HUES48 (cell line): ENCODE data around the gene HACD4.

Experiments
- H3K27ac ChIP-seq: one replicate; pipeline ENCODE4 v1.7.0; 2013; ENCODE audit warnings: low read depth, low read length, inconsistent platforms
- H3K27me3 ChIP-seq: 2 replicates; pipeline ENCODE4 v1.6.1; 2013; ENCODE audit warnings: mild to moderate bottlenecking, low read length; ENCODE audit not compliant: control insufficient read depth, insufficient read depth
- H3K36me3 ChIP-seq: 2 replicates; pipeline ENCODE4 v1.6.1; 2013; ENCODE audit warnings: low read length; ENCODE audit not compliant: control insufficient read depth, insufficient read depth
- H3K4me1 ChIP-seq: 2 replicates; pipeline ENCODE4 v1.6.1; 2013; ENCODE audit warnings: mild to moderate bottlenecking, low read length; ENCODE audit not compliant: control insufficient read depth, insufficient read depth
- H3K4me3 ChIP-seq: 2 replicates; pipeline ENCODE4 v1.5.1; 2013; ENCODE audit warnings: mild to moderate bottlenecking, low read depth, low read length
- H3K9ac ChIP-seq: 2 replicates; pipeline ENCODE4 v1.6.1; 2013; ENCODE audit warnings: mild to moderate bottlenecking, low read depth, low read length, moderate library complexity
- H3K9me3 ChIP-seq: 2 replicates; pipeline ENCODE4 v1.6.1; 2013; ENCODE audit warnings: low read length; ENCODE audit not compliant: control insufficient read depth, insufficient read depth

HACD4 gene

DNA sequence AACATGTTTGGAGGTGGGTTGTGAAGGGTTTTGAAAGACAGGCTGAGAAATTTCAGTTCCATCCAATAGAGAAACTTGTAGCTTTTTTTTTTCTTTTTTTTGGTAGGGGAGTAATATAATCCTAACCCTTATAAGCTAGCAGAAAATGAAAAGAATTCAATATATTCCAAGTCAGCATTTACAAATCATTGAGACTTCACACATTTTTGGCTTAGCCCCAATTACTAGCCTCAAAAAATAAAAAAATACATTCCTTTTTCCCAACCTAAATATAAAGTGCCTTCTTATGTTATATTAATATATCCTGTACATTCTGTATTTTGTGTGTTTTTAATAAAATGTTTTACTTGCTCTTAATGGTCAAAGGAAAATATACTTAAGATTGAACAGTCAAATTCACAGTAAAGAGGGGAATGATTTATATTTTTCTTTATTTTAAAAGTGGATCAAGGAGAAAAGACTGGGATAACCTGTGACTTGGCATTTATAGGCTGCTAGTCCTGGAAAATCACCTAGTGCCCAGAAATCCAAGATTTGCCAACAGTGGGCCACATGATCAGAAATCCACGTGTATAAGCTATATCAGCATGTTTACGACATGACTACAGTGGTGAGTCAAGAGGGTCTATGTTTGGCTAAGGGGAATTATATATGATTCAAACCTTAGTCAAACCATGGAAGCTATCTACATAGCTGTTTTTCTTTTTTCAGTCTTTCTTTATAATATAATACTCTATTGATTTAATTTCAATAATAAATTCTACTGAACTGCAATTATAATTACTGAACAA is 14.5 kb downstream of the HACD4 start:
- no peak overlapping the region for H3K4me3 ChIP-seq
- no peak overlapping the region for H3K27ac ChIP-seq
- H3K9me3 ChIP-seq, result no peaks in the 10 kb centered on the region
- no peaks in the 10 kb centered on the region for H3K36me3 ChIP-seq
- H3K27me3 ChIP-seq, result no peaks in the 10 kb centered on the region
- no peak overlapping the region for H3K9ac ChIP-seq
- H3K4me1 ChIP-seq, result peaks cover 50% of the 10 kb centered on the region

- Histone ChIP-seq H3K4me3 (no peak overlapping the region), H3K4me1 (peaks cover 50% of the 10 kb centered on the region), H3K36me3 (no peaks in the 10 kb centered on the region), H3K27me3 (no peaks in the 10 kb centered on the region), H3K27ac (no peak overlapping the region), H3K9me3 (no peaks in the 10 kb centered on the region), H3K9ac (no peak overlapping the region)
Observed at GRCh38 chr9:21015995-21016394, 15.4 kb downstream of the HACD4 start.

- H3K27ac ChIP-seq, result peak overlapping the region; percentile 8
- H3K4me3 ChIP-seq, result no peak overlapping the region
- no peaks in the 10 kb centered on the region for H3K9me3 ChIP-seq
- no peak overlapping the region for H3K9ac ChIP-seq
- H3K36me3 ChIP-seq, result no peaks in the 10 kb centered on the region
- peaks cover 48% of the 10 kb centered on the region for H3K4me1 ChIP-seq
- H3K27me3 ChIP-seq, result no peaks in the 10 kb centered on the region
Observed at GRCh38 chr9:21015129-21015815, 16.2 kb downstream of the HACD4 start.

DNA sequence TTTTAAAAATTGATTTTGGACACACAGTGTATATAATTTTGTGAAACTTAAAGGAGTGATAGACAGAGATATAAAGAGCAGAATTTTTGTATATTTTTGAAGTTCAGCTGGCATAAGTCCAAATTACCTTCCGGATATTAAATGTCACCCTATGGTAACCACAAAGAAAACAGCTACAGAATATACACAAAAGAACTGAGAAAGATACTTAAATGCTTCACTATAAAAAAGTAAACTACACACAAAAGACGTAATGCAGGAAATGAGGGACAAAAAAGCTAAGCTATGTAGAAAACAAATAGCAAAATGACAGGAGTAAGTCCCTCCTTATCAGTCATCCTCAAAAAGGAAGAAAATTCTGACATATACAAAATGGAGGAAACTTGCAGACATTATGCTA is 29.4 kb downstream of the HACD4 start:
- Histone ChIP-seq H3K4me3 (no peak overlapping the region), H3K36me3 (no peaks in the 10 kb centered on the region), H3K4me1 (no peaks in the 10 kb centered on the region), H3K27ac (no peak overlapping the region), H3K9ac (no peak overlapping the region), H3K9me3 (no peaks in the 10 kb centered on the region), H3K27me3 (no peaks in the 10 kb centered on the region)

DNA sequence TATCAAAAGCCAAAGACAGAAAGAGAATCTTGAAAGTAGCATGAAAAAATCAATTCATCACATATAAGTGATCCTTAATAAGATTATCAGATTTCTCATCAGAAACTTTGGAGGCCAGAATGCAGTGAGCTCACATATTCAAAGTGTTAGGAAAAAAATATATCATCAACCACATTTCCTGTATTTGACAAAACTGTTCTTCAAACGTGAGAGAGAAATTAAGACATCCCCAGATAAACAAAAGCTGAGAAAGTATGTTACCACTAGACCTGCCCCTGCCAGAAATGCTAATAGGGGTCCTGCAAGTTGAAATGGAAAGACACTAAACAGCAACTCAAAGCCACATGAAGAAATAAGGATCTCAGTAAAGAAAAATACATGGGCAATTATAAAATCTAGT is 29.9 kb downstream of the HACD4 start:
- Histone ChIP-seq H3K27ac (no peak overlapping the region), H3K9ac (no peak overlapping the region), H3K4me3 (no peak overlapping the region), H3K9me3 (no peaks in the 10 kb centered on the region), H3K27me3 (no peaks in the 10 kb centered on the region), H3K36me3 (0 out of 2 replicates have a peak, but pooled peaks cover 1% of the 10 kb centered on the region), H3K4me1 (no peaks in the 10 kb centered on the region)

GRCh38 chr9:20997503-20998076 is 33.9 kb downstream of the HACD4 start:
- Histone ChIP-seq H3K36me3 (peaks cover 28% of the 10 kb centered on the region), H3K27me3 (no peaks in the 10 kb centered on the region), H3K4me1 (no peaks in the 10 kb centered on the region), H3K9ac (no peak overlapping the region), H3K9me3 (no peaks in the 10 kb centered on the region), H3K27ac (no peak overlapping the region), H3K4me3 (no peak overlapping the region)

GRCh38 chr9:20996809-20997208 is 34.6 kb downstream of the HACD4 start:
- Histone ChIP-seq H3K9ac (no peak overlapping the region), H3K36me3 (peaks cover 32% of the 10 kb centered on the region), H3K4me1 (no peaks in the 10 kb centered on the region), H3K9me3 (no peaks in the 10 kb centered on the region), H3K27me3 (no peaks in the 10 kb centered on the region), H3K27ac (no peak overlapping the region), H3K4me3 (no peak overlapping the region)

GRCh38 chr9:20995616-20996015 is 35.8 kb downstream of the HACD4 start:
- Histone ChIP-seq H3K27me3 (no peaks in the 10 kb centered on the region), H3K36me3 (peaks cover 38% of the 10 kb centered on the region), H3K9me3 (no peaks in the 10 kb centered on the region), H3K4me3 (no peak overlapping the region), H3K9ac (no peak overlapping the region), H3K4me1 (no peaks in the 10 kb centered on the region), H3K27ac (no peak overlapping the region)

DNA sequence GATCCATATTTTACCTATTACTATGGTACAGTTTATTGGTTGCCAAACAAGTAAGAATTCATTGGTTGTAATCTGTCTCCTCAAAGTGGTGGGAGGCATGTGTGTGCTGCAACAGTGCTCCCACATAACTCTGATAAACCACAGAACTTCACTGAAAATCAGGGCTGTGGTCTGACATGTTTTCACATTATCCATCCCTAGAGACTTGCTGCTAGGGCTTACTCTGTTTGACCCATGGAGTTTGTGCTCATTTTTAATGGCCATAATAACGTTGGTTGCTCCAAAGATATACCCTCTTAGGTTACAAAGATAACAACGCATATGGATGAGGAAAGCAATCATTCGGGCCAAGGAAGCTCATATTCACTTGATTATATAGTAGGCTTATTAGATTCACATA is 37.0 kb downstream of the HACD4 start:
- no peak overlapping the region for H3K4me3 ChIP-seq
- H3K4me1 ChIP-seq, result no peaks in the 10 kb centered on the region
- H3K36me3 ChIP-seq, result peaks cover 48% of the 10 kb centered on the region
- no peaks in the 10 kb centered on the region for H3K9me3 ChIP-seq
- H3K27ac ChIP-seq, result no peak overlapping the region
- H3K9ac ChIP-seq, result no peak overlapping the region
- H3K27me3 ChIP-seq, result no peaks in the 10 kb centered on the region

DNA sequence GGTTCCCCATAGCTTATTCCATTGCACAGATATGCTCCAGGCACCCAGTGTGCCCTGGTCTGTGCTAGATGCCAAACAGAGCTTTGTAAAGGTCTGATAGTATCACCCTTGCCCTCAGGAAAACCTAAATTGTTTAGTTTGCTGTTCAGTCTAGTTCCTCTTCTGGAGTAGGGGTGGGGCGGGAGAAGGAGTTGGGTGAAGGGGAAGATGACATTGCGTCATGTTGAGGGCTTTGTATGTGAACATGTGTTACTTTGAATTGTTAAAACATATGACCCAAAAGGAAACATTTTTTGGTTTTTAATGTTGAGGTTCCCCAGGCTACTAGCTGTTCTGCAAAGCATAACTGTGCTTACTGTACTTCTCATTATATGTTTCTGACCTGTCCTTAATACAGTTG is 40.6 kb downstream of the HACD4 start:
- H3K27ac ChIP-seq, result no peak overlapping the region
- H3K9ac ChIP-seq, result no peak overlapping the region
- H3K36me3 ChIP-seq, result peaks cover 48% of the 10 kb centered on the region
- no peaks in the 10 kb centered on the region for H3K27me3 ChIP-seq
- no peaks in the 10 kb centered on the region for H3K9me3 ChIP-seq
- peaks cover 11% of the 10 kb centered on the region for H3K4me1 ChIP-seq
- H3K4me3 ChIP-seq, result no peak overlapping the region

DNA sequence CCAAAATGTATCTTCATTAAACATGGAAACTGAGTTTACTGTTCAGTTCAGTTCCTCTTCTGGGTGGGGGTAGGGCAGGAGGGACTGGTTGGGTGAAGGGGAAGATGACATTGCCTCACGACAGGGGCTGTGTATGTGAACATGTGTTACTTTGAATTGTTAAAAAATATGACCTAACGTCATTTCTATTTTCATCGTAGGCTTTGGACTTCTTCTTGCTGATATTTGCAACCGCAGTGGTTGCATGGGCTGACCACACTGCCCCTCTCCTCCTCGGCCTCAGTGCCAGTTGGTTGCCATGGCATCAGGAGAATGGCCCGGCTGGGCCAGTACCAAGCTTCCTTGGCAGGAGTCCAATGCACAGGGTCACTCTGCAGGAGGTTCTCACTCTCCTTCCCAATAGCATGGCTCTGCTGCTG is 41.5 kb downstream of the HACD4 start:
- peaks cover 42% of the 10 kb centered on the region for H3K36me3 ChIP-seq
- H3K9ac ChIP-seq, result no peak overlapping the region
- peaks cover 11% of the 10 kb centered on the region for H3K4me1 ChIP-seq
- no peaks in the 10 kb centered on the region for H3K9me3 ChIP-seq
- H3K27ac ChIP-seq, result no peak overlapping the region
- no peaks in the 10 kb centered on the region for H3K27me3 ChIP-seq
- no peak overlapping the region for H3K4me3 ChIP-seq
